22Rv1 (cell line): ENCODE data around the gene MBOAT2.

ENCODE experiments used
- H3K27ac ChIP-seq: fragments of 450-650 bp; 2 replicates; pipeline ENCODE4 v1.5.1; 2017
- ZFX ChIP-seq: fragments of 450-650 bp; IDR thresholded peaks from 2 replicates; pipeline ENCODE4 v1.6.1; 2017; ENCODE audit warnings: antibody characterized with exemption, borderline replicate concordance
- TF ChIP-seq, protein P1 (sequence below): fragments of 450-650 bp; IDR thresholded peaks from 2 replicates; pipeline ENCODE4 v1.5.1; 2017; ENCODE audit warnings: mild to moderate bottlenecking

The MBOAT2 gene

DNA sequence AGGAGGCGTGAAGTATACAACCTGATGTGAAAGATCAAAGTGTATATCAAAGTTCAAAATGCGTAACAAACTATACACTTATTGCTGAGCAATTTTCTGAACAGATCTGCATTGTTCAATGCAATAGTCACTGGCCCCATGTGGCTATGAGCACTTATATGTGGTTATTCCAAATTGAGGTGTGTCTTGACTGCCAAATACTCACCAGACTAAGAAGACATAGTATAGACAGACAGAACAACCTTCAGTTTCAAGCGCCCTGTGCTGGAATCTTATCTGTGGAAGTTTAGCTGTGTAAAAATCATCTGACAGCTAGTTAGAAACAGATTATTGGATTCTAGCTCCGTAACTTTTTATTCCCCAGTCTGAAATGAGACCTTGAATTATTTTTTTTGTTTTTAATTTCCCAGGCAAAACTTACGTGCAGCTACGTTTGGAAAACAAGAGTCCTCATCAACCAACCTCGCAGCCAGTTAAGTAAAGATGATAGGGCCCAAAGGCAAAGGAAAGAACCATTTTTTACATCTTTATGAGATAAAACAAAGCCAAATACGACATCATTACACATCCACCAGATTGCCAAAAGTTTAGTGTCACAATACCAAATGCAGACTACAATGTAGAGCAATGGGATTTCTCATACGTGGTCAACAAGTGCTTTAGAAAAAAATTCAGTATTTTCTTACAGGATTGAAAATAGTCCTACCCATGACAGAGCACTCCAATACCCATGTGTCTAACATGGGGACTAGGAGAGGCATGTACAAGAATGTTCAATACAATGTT lies 37.2 kb downstream of the MBOAT2 start:
- no peak for TF ChIP-seq ZFX
- TF ChIP-seq, protein P1, sequence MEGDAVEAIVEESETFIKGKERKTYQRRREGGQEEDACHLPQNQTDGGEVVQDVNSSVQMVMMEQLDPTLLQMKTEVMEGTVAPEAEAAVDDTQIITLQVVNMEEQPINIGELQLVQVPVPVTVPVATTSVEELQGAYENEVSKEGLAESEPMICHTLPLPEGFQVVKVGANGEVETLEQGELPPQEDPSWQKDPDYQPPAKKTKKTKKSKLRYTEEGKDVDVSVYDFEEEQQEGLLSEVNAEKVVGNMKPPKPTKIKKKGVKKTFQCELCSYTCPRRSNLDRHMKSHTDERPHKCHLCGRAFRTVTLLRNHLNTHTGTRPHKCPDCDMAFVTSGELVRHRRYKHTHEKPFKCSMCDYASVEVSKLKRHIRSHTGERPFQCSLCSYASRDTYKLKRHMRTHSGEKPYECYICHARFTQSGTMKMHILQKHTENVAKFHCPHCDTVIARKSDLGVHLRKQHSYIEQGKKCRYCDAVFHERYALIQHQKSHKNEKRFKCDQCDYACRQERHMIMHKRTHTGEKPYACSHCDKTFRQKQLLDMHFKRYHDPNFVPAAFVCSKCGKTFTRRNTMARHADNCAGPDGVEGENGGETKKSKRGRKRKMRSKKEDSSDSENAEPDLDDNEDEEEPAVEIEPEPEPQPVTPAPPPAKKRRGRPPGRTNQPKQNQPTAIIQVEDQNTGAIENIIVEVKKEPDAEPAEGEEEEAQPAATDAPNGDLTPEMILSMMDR = no peak
- H3K27ac ChIP-seq = no peak overlapping the region

DNA sequence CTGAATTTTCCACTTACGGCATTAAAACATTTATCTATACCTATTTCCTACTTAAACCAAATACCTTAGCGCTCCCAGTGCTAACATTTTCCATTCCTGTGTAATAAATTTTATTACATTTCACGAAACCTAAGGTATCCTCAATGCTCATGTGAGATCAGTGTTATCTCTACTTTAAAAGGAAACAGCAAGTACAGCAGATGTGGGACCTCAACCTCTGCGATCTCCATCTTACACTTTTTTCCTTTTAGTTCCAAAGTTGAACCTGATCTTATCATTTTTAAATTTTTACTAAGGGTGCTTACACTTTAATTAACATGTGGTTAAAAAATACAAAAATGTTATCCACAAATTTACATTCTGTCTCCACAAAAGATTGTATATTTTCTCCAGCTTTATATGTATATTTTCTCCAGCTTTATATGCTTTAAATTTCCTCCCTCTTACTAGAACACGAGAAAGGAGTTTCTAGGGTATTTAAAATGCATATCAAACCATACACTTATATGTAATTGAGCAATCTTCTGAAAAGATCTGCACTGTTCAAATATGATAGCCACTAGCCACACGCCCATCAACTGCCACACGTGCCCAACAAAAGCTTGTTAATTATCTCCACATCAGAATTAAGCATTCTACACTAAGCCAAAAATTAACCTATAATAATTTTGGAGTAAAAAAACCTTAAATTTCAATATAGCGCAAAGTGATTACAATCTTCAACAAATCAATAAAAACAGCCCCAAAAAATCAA lies 38.1 kb downstream of the MBOAT2 start:
- no peak for TF ChIP-seq ZFX
- TF ChIP-seq, protein P1 = no peak
- no peak overlapping the region for H3K27ac ChIP-seq

DNA sequence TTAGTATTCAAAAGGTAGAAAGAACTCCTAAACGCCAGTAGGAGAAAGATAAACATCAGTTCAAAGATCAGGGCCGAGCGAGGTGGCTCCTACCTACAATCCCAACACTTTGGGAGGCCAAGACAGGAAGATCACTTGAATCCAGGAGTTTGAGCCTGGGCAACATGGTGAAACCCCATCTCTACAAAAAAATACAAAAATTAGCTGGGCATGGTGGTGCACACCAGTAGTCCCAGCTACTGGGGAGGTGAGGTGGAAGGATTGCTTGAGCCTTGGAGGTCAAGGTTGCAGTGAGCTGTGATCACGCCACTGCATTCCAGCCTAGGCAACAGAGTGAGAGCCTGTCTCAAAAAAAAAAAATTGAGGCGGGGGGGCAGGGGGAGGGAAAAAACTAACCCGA lies 40.6 kb downstream of the MBOAT2 start:
- H3K27ac ChIP-seq = no peak overlapping the region
- TF ChIP-seq ZFX = no peak
- TF ChIP-seq, protein P1 = no peak

DNA sequence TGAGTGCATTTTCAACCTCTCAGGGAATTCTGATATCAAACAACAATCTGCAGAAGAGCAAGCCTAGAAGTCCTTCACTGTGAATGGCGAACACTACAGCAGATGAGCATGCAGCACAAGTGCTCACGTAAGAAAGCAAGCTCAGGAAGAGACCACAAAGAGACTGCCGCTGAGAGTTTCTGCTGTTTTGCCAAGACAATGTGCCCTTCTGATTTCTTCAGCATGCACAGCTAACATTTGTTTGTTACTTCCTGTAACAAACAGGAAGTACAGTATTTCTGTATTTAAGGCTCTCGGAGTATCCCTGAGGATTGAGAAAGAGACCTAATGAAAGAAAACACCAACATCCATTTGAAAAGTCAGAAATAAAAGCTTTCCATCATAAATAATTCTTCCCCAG lies 45.9 kb downstream of the MBOAT2 start:
- TF ChIP-seq ZFX = no peak
- TF ChIP-seq, protein P1 = no peak
- no peak overlapping the region for H3K27ac ChIP-seq

DNA sequence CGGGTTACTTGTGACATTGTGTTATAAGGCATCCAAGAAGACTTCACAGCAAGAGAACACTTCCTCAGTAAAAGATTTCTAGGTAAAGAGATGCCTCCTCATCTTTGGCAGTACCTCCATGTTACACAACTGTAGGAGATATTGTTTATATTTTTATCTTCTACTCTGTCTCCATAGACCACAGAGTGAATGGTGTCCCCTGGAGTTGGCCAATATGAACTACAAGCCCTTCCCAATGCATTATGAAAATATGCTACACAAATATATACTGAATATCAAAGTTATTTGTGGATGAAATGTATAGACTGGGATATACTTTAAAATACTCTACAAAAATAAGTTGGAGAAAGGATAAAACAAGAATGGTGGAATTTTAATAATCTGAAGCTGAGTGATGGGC lies 46.7 kb downstream of the MBOAT2 start:
- no peak overlapping the region for H3K27ac ChIP-seq
- TF ChIP-seq ZFX = no peak
- TF ChIP-seq, protein P1 = no peak

DNA sequence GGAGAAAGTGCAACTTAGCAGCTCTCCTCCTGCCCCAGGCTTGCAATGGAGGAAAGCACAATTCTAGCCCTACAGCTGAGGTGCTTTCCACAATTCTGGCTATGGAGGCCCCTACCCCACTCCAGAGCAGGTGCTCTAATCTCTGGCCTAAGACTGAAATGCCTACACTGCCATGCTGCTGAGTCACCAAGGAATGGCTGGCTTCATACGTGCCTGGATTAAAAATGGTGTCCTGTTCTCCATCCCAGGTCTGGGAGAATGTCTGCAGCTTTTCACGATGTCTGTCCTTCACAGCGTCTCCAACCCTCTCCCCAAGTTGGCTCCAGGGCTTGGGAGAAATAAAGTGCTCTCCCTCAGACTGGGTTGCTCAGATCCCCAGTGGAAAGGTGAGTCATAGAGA lies 48.5 kb downstream of the MBOAT2 start:
- no peak overlapping the region for H3K27ac ChIP-seq
- TF ChIP-seq, protein P1 = no peak
- no peak for TF ChIP-seq ZFX

DNA sequence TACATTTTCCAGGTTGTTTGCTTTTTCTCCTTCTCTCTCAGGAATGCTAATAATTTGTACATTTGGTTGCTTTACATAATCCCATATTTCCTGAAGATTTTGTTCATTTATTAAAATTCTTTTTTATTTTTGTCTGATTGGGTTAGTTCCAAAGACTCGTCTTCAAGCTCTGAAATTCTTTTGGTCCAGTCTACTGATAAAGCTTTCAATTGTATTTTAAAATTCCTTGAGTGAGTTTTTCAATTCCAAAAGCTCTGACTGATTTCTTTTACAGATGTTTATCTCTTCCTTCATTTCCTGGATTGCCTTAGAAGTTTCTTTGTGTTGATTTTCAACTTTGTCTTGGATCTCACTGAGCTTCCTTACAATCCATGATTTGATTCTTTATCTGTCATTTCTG lies 50.0 kb downstream of the MBOAT2 start:
- no peak for TF ChIP-seq ZFX
- no peak overlapping the region for H3K27ac ChIP-seq
